ENCODE data around the gene PHRF1.
A peak's percentile ranks its signal among the peaks of the same experiment; 100 is the strongest.

PHRF1 gene, protein sequence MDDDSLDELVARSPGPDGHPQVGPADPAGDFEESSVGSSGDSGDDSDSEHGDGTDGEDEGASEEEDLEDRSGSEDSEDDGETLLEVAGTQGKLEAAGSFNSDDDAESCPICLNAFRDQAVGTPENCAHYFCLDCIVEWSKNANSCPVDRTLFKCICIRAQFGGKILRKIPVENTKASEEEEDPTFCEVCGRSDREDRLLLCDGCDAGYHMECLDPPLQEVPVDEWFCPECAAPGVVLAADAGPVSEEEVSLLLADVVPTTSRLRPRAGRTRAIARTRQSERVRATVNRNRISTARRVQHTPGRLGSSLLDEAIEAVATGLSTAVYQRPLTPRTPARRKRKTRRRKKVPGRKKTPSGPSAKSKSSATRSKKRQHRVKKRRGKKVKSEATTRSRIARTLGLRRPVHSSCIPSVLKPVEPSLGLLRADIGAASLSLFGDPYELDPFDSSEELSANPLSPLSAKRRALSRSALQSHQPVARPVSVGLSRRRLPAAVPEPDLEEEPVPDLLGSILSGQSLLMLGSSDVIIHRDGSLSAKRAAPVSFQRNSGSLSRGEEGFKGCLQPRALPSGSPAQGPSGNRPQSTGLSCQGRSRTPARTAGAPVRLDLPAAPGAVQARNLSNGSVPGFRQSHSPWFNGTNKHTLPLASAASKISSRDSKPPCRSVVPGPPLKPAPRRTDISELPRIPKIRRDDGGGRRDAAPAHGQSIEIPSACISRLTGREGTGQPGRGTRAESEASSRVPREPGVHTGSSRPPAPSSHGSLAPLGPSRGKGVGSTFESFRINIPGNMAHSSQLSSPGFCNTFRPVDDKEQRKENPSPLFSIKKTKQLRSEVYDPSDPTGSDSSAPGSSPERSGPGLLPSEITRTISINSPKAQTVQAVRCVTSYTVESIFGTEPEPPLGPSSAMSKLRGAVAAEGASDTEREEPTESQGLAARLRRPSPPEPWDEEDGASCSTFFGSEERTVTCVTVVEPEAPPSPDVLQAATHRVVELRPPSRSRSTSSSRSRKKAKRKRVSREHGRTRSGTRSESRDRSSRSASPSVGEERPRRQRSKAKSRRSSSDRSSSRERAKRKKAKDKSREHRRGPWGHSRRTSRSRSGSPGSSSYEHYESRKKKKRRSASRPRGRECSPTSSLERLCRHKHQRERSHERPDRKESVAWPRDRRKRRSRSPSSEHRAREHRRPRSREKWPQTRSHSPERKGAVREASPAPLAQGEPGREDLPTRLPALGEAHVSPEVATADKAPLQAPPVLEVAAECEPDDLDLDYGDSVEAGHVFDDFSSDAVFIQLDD (N-terminal part only)

DNA sequence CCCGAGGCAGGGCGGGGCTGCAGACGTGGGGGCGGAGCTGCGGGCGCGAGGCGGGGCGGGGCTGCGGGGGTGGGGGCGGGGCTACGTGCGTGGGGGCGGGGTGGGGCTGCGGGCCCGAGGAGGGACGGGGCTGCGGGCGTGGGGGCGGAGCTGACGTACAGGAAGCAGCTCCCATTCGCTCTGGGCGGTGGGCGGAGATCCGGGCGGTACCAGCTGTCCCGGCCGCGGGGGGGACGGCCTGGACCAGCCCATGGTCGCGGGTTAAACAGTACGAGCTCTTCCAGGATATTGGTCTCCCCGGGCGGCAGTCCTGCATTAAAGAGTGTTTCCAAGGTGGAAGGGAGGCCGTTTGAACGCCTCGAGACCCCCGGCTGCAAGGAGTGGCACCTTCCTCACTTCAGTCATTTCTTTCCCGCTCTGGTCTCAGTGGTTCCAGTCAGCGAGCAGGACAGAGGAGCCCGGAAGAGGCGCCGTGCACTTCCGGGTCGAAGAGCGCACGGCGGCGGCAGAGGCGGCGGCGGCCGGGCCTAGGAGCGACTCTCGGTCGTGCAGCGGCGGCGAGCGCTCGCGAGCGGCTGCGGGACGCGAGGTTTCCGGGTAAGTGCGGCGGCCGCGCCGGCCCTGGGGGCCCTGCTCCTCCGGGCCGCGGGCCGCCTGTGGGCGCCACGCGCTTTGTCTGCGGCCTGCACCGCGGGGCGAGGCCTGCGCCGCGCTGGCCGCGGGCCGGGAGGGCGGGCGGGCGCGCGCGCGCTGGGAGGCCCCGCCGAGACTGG is at the start of gene PHRF1:
TSS of gene PHRF1 (plus strand) at position 475 of the 773 bp plus-strand sequence. CDS start 5,043 bp downstream, outside the sequence.
- peak; percentile 92 for DNase-seq

DNA sequence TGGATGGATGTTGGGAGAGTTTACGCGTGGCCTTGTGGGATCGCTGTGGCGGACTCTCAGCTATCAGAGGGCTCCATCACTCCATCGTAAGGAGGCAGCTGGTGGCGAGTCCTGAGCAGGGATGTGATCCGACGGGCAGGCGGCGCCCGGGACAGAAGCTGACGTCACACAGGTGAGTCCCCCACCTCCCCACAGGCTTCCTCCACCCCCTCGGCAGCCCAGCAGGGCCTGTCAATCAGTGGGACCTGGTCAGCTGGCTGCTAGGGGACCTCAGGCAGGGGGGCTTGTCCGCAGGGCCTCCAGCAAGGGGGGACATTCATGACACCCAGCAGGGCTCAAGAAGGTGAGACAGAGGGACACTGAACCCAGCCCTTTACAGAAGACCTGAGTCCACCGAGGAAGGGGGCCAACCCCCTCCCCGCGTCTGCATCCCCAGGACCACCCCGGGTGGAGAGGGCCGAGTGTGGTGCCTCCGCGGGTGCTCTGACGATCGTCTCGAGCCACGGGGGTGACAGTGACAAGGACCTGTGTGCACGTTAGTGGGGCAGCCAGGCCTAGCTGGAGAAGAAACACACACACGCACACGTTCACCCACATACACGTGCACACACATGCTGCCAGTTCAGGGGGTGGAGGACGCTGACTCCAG is 48.0 kb upstream of the PHRF1 start:
- DNase-seq = no peak

DNA sequence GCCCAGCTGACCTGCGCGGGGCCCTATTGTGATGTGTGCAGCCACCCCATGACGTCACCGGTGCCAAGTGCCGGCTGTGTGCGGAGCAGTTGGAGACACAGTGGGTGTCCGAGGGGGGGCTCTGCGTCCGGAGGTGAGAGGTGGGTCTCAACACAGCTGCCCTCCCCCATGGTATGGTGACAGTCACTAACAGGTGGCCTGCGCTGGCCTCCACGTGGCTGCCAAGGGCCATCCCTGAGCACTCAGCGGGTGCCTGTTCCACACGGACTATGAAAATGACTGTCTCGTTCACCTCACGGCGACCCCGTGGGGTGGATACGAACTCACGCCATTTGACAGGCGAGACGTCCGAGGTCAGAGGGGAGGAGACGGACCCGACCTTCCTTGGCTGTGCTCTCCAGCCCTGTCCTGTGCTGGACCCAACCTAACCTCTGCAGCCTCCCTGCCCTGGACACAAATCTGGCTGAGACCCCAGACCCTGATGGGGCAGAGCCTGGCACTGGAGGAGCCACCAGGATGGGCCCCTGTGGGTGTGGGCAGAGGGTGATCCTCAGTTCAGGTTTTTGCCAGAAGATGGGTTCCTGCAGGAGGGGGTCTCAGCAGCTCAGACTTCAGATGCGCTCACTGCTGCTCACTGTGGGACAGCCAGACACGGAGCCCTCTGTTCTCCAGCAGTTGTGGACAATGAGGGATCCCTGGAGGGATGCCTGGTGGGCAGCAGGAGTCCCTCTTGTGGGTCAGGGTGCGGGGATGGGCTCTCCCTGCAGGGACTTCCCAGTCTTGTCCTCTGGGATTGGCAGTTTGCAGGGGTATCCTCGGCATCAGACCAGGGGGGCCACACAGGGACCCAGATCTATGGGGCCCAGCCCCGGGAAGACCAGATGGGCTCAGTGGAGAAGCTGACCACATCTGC is 47.2 kb upstream of the PHRF1 start:
- DNase-seq = no peak

DNA sequence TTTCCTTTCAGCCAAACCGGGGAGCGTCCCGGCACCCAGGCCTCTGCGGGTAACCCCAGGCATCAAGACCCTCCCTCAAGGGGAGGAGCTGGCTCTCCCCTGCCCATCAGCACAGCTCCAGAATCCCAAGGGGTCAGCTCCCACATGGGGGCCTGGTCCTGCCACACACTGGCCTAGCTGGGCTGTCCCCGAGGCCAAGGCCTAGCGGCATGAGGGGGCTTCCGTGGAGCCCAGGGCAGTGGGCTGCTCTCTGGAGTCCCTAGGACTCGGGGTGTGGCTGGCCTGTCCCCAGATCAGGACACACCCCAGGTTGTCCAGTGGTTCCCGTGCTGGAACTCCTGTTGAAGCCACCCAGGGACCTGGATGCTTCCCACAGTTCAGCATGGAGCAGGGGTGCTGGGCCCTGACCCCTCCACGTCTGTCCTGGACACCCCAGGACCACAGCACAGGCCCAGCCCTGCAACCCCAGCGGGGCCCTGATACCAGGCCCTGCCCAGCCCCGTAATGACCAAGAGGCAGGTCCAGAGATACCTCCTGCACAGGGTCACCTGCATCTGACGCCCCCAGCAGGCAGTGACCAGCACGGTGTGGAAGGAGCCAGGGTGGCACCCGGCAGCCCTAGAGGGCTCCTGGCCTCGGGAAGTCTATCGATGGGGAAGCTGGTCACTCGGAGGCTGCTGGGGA is 46.4 kb upstream of the PHRF1 start:
- DNase-seq = no peak

DNA sequence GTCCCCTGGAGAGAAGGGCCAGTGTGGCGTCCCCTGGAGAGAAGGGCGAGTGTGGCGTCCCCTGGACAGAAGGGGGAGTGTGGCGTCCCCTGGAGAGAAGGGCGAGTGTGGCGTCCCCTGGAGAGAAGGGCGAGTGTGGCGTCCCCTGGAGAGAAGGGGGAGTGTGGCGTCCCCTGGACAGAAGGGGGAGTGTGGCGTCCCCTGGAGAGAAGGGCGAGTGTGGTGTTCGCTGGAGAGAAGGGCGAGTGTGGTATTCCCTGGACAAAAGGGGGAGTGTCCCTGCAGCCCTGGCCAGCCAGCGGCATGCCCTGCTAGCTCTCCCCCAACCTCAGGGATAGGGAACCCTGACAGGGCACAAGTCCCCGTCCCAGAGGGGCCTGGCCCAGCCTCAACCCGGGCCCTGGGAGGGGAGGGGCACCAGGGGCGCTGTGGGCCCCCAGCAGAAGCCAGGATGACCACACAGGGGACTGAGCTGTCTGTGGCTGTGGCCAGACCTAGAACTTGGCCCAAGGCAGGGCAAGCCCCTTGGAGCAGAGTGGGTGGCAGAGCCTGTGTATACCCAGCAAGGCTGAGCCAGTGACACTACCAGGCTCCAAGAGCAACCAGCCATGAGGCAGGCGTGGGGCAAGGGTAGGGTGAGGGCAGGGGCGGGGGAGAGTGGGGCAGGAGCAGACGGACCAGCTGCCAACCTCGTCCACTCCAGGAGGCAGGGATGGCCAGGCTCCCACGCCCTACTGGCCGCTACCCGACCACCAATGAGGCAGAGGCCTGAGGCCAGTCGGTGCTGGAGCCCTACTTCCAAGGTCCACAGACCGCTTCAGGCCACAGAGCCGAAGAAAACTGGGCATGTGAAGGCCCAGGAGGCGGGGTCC is 45.1 kb upstream of the PHRF1 start:
- DNase-seq = no peak

DNA sequence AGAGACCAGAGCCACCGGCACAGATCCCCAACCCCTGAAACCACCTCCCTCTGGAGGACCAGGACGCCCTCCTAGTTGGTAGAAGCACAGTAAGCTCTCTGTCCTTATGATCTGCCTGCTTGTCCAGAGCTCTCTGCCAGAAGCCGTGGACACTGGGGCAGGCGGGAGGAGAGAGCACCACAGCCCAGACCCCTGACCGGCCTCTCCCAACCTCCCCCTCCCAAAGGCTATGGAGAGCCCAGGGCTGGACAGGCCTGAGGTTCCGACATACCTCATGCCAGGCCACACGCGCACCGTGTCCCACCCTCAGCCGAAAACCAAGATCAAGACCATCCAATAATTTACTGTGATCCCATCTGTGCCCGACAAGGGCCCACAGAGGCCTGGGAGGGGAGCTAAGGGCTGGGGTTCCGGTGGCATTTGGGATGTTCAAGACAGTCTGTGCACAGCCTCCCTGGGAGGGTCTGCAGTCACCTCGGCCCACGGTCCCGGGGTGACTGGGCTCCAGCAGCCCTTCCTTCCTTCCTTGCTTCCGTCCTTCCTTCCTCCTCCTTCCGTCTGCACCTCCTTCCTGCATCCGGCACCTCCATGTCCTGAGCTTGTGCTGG is 44.2 kb upstream of the PHRF1 start:
- no peak for DNase-seq

DNA sequence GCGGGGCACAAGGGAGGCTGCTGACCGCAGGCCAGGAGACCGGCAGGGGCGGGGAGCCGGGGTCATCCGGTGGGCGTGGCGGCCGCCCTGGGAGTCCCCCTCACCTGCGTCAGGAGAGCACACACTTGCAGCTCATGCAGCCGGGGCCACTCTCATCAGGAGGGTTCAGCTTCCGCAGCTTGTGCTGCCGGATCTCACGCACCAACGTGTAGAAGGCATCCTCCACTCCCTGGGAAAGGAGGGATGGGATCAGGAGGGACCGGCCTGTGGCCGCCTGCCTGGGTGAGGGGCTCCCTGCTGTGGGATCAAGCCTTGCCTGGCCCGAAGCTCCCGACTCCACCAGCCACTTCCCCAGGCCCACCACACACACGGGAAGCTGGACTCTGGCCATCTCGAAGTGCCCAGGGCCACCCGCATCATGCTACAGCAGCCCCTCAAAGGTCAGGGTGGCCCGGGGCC is 43.7 kb upstream of the PHRF1 start:
- no peak for DNase-seq

DNA sequence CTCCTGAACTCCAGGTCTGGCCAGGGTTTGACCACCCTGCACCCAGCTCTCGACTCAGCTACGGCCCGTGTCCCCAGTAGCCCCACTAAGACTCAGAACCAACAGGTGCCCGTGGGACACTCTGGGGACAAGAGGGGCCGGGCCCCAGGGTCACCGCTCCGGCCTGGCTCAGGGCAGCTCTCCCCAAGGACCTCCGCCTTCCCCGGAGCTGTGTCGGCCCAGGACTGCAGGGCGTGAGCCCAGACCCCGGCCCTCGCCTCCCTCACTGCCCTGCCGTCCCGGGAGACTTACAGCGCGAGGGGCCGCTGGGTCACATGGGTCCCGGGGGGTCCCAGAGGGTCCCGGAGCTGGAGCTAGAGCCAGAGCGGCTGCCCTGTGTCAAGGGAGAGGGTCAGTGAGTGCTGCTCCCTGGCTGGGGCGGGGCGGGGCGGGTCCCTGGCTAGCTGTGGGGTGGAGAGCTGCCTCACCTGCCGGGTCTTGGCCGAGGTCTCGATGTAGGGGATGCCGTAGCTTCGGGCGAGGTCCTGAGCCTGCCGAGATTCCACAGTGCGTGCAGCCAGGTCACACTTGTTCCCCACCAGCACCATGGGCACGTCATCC is 43.2 kb upstream of the PHRF1 start:
- no peak for DNase-seq

DNA sequence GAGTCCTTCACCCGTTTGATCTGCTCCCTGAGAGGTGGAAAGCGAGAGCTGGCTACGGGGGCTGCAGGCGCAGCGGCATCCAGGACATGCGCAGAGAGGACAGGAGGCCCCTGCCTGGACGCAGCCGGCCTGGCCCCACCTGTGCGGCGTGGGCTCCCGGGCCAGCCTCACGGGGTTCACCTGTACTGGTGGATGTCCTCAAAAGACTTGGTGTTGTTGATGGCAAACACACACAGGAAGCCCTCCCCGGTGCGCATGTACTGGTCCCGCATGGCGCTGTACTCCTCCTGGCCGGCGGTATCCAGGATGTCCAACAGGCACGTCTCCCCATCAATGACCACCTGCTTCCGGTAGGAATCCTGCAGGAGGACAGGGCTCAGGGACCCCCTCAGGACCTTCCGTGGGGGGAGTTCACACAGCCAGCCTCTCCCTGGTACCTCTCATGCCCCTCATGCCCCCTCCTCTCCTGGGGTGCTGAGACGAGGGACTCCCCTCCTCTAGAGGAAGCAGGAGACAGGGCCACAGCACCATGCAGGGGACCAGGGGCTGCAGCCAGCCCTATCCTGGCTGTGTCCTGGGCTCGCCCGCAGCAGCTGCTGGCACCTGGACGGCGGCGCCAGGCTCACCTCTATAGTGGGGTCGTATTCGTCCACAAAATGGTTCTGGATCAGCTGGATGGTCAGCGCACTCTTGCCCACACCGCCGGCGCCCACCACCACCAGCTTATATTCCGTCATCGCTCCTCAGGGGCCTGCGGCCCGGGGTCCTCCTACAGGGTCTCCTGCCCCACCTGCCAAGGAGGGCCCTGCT is 42.5 kb upstream of the PHRF1 start:
- DNase-seq = no peak

DNA sequence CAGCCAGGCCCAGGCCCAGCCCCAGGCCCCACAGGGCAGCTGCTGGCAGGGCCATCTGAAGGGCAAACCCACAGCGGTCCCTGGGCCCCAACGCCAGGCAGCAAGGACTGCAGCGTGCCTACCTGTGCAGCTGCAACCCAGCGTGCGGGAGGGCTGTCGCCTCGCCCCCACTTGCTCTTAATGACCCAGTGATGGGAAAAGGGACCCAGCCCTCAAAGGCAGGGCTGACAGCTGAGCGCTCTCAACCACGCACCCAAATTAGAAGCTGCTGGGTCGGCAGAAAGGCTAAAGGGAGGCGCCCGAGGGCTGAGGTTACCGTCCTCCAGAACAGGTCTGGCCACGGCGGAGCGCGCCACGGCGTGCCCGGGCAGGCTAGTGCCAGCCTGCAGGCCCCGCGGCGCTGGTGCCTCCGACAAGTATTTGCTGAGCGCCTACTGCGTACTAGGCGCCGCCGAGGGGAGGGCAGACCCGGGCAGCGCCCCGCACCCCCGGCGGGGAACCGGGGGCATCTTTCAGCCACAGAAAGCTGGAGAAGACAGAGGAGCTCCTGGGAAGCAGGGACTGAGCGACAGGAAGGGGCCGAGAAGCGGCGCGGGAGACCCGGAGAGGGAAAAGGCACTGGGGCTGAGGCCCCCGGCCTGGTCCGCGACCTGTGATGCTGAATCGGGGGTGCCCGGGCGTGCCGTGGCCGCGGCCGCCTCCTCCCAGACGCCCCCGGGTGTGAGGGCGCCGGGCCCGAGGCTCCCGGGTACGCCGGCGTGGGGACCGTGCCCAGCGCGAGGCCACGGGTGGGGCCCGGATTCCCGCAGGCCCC is 41.7 kb upstream of the PHRF1 start:
- no peak for DNase-seq

DNA sequence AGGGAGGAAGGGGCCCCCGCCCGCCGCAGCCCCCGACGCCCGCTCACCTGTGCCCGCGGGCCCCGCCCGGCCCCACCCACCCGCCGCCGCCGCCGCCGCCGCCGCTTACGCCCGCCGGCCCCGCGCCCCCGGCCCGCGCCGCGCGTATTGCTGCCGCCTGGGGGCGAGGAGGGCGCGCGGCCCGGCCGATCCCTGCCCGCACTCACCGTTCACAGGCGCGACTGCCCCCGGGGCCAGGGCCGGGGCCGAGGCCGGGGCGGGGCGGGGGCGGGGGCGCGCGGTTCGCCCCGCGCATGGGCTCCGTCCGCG is 41.1 kb upstream of the PHRF1 start:
- no peak for DNase-seq

DNA sequence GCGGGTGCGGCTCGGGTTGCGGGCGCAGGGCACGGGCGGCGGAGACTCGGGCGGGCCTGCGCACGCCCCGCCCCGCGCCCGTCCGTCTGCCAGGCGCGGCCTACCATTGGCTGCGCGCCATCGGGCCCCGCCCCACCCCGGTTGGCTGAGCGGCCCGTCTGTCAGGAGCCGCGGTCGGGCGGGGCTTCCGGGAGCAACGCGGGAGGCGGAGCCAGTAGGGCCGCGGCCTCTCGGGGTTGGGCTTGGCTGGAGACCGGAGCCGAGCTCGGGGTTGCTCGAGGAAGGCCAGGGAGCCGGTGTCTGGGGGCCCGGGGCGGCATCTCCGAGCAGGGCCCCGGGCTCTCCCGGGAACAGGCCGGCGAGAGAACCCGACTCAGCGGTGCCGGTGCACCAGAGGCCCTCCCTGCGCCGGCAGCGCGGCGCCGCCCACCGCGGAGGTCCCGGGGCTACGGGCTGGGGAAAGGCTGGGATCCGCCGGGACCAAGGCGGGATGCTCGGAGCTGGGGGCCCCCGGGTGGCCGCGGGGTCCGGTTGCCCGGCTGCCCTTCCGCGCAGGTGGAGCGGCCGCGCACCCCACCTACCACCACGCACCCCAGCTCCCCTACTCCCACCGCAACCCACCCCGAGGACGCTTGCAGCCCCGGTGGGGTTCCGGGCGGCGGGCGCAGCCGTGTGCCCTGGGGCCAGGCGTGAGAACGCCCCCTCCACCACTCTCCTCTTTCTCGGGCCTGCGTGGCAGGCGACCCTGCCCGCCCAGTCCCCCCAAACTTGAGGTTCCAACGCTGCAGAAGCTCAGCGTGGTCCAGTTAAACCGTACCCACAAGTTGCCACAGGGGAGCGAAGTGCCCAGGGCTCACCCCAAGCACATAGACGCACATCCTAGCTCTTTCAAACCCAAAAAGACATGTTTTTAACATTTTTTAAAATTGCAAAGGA is 40.5 kb upstream of the PHRF1 start, which contains the start of gene HRAS:
TSS of gene HRAS (minus strand) at position 58 of the 936 bp plus-strand sequence.
- DNase-seq = peak; percentile 92

DNA sequence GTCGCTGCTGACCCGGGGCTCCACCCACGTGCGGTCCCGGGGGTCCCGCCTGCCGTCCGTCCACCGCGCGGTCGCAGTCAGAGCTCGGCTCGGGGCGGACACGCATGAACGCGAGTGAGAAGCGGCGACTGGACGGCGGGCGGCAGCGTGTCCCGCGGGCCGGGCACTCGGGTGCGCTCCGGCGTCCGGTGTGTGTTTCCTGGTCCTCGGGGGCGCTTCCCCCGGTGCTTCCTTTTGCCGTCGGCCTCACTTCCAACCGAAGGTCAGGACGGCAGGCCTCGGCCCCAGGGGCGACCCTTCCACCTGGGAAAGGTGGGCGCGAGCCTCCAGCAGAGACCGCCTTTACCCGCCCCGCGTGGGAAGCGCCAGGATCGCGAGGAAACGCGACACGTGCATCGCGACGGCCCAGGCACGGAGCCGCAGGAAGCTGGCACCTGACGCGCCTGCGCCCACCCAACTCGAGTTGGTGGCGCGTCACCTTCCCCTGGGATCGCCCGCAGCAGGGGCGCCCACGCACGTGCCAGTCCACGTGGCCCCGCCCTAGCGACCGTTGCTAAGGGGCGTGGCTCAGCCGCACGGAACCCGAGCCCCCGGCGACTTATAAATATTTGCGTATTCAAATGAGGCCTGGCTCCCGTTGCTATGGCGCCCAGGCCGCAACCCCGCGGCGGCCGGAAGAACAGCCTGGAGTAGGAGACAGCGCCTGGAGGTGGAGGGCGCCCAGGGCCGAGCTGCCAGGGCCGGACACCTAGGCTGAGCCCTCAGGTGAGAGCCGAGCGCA is 39.2 kb upstream of the PHRF1 start, which contains the start of gene LRRC56:
TSS of gene LRRC56 (plus strand) at position 687 of the 781 bp plus-strand sequence. CDS start 3,158 bp downstream, outside the sequence.
- peak; percentile 86 for DNase-seq
